Upper lobe of left lung (tissue), 4 donors: ENCODE results near the gene FNDC3B.

Source experiments
- EP300 ChIP-seq, 4 donors: sonication (generic); formaldehyde crosslinking; IDR thresholded peaks; one replicate each; pipeline ENCODE4 v1.5.1; 2017; ENCODE audit warnings: antibody characterized with exemption in 4 of 4, control low read depth in 2 of 4
- TF ChIP-seq, protein P1 (sequence below), 6 experiments: fragments of 450-650 bp in 4 of 6; fragments of 200-600 bp in 2 of 6; sonication (generic) in 2 of 6; IDR thresholded peaks; one replicate each; pipeline ENCODE4 v1.5.1; 2016 to 2019; ENCODE audit warnings: antibody characterized with exemption in 6 of 6

- TF ChIP-seq, protein P1, sequence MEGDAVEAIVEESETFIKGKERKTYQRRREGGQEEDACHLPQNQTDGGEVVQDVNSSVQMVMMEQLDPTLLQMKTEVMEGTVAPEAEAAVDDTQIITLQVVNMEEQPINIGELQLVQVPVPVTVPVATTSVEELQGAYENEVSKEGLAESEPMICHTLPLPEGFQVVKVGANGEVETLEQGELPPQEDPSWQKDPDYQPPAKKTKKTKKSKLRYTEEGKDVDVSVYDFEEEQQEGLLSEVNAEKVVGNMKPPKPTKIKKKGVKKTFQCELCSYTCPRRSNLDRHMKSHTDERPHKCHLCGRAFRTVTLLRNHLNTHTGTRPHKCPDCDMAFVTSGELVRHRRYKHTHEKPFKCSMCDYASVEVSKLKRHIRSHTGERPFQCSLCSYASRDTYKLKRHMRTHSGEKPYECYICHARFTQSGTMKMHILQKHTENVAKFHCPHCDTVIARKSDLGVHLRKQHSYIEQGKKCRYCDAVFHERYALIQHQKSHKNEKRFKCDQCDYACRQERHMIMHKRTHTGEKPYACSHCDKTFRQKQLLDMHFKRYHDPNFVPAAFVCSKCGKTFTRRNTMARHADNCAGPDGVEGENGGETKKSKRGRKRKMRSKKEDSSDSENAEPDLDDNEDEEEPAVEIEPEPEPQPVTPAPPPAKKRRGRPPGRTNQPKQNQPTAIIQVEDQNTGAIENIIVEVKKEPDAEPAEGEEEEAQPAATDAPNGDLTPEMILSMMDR (IDR thresholded peaks at IDR 0.05) = no peak
- TF ChIP-seq EP300 (IDR thresholded peaks at IDR 0.05) = no peak
These were observed 109.6 kb downstream of the FNDC3B start for GRCh38 chr3:172148702-172149565.
